GM12864 (cell line): ENCODE measurements around the gene LAMB2.

Experiments used
- DNase-seq: peaks from one replicate; pipeline ENCODE4 v3.0.0-alpha.2; 2011; ENCODE audit warnings: low read depth
- H3K4me3 ChIP-seq: 2 replicates; pipeline ENCODE4 v1.5.1; 2011; ENCODE audit warnings: mild to moderate bottlenecking, low read depth, low read length, control low read depth
- TF ChIP-seq, protein P1 (sequence below): IDR thresholded peaks from 2 replicates; pipeline ENCODE4 v1.5.1; 2011; ENCODE audit warnings: low read depth, mild to moderate bottlenecking, moderate library complexity, low read length, control low read depth, inconsistent platforms; ENCODE audit errors: missing control alignments

LAMB2 gene

DNA sequence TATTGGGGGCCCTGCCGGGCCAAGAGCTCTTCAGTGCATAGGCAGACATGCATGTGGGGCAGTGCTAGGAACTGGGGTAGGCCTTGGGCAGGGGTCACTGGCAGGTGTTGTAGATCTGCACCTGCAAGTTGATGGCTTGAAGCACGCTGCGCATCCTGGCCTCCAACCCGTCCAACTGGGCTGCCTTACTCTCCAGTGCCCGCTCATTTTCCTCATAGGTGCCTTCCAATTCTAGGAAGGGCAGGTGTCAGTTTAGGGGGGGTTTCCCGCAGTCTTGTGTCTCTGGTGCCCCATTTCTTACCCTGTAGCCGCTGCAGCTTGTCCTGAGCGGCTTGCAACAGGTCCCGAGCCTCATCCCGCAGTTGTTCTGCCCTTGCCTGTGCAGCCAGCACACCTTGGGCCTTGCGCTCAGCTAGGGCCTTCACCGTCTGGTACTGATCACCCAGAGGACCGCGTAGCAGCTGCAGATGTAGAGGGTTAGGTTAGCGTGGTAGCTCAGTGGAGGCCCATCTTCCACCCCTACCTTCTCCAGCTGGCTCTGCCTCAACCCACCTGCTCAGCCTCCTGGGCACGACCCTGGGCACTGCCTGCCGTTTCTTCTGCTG is 11.6 kb downstream of the LAMB2 start:
- TF ChIP-seq, protein P1, sequence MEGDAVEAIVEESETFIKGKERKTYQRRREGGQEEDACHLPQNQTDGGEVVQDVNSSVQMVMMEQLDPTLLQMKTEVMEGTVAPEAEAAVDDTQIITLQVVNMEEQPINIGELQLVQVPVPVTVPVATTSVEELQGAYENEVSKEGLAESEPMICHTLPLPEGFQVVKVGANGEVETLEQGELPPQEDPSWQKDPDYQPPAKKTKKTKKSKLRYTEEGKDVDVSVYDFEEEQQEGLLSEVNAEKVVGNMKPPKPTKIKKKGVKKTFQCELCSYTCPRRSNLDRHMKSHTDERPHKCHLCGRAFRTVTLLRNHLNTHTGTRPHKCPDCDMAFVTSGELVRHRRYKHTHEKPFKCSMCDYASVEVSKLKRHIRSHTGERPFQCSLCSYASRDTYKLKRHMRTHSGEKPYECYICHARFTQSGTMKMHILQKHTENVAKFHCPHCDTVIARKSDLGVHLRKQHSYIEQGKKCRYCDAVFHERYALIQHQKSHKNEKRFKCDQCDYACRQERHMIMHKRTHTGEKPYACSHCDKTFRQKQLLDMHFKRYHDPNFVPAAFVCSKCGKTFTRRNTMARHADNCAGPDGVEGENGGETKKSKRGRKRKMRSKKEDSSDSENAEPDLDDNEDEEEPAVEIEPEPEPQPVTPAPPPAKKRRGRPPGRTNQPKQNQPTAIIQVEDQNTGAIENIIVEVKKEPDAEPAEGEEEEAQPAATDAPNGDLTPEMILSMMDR = no peak
- DNase-seq = no peak
- H3K4me3 ChIP-seq = peak overlapping the region; percentile 82

DNA sequence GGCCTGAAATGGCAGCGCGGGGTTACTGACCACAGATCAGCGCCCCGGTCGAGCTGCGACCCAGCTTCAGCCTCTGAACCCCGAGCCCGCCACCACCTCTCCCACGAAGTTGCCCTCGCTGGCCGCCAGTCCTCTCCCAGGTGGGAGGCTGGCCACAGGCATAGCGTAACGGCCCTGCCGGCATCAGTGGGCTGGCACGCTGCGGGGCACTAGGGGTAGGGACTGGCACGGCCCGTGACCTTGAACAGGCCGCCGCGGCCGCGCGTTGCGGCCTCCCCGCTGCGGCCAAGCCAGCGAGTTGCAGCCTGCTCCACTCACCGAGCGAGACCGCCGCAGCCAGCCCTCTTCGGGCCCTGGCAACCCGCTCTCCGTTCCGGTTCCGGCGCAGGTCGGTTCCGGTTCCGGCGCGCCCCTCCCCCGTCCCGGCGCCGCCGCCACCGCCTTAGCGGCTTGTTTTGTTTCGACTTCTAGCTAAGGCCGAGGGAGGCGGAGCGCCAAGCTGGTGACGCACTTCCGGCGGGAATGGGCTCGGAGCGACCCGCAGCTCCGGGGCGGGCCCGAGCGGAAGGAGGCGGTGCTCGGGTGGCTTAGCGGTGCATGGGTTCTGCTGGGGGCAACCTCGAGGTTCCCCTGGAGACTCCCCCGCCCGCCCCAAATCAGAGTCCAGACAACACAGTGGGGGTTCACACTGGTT is 12.3 kb downstream of the LAMB2 start, which contains the start of gene USP19:
TSS of gene USP19 (minus strand) at position 386 of the 694 bp plus-strand sequence. CDS start 1,678 bp downstream, outside the sequence.
- peak; percentile 80 for DNase-seq
- peak within 1 kb of the TSS; percentile 82 for H3K4me3 ChIP-seq
- TF ChIP-seq, protein P1 = no peak

DNA sequence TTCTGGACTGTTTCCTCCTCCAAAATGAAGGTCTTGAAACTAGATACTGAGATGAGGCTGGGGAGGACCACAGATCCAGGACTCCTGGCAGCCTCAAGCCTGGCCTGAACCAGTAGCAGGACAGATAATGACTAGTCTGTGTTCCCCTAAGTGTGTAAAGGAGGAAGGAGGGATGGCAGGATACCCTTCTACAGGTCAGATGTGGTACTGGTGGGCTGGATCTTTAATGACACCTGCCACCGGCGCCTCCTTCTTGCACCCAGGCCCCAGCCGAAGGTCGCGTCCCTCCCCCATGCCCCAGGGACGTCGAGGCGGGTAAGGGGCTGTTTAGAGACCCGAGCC is 12.8 kb downstream of the LAMB2 start:
- DNase-seq = no peak
- TF ChIP-seq, protein P1 = no peak
- H3K4me3 ChIP-seq = peak overlapping the region; percentile 82

DNA sequence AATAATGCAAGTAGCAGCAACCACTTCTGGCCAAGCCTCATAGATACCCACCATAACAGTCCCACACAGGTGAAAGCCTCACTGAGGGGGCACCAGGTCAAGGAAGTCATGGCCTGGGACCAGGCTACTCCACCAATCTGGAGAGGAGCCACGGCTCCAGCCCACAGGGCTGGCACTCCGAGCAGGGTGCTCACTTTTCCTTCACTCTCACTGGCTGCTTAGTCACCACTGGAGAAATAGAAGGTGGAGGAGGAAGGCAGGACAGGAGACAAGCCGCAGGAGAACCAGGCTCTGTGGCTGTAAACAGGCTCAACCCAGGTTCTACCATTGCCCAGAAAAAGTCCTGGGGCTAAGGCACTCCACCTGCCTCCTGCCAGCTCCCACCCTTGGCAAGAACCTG is 13.4 kb downstream of the LAMB2 start:
- H3K4me3 ChIP-seq = peak overlapping the region; percentile 82
- TF ChIP-seq, protein P1 = no peak

DNA sequence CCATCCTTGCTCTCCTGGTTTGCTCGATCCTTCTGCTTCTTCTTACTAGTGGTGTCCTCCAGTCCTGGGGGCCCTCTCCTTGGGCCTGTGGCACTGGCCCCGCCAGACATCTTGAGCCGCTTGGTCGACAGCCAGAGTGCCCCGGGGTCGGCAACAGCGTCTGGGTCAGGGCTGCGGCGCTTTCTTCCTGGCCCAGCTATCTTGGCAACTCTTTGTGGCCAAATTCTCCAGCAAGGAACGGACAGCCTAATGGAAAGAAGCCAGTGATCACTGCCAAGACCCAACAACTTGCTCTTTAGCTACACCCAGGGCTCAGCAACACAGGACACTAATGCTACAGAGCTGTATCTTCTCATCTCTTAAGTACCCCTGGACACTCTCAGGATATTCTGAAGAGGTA is 13.8 kb downstream of the LAMB2 start:
- no peak for DNase-seq
- no peak overlapping the region; the same call in 1 of the 2 replicates for H3K4me3 ChIP-seq
- TF ChIP-seq, protein P1 = no peak

More for the DNA sequence above, 13.4 kb downstream of the LAMB2 start:
- no peak for DNase-seq

DNA sequence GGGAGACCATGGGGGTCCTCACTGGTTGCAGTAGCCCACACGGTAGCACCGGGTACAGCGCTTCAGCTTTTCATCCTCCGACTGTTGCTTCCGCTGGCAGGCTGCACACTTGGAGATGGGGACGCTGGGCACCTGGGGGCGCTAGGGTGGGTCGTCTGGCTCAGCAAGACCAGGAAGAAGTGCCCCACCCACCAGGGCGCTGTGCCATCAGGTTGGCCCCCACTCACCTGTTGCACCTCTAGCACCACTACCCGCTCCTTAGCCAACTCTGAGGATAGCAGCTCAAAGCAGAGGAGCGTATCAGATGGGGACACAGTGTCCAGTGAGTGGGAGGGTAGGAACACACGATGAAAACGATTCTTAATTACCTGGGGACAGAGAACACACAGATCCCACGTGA is 20.6 kb downstream of the LAMB2 start:
- TF ChIP-seq, protein P1 = no peak
- H3K4me3 ChIP-seq = no peak overlapping the region
- no peak for DNase-seq

DNA sequence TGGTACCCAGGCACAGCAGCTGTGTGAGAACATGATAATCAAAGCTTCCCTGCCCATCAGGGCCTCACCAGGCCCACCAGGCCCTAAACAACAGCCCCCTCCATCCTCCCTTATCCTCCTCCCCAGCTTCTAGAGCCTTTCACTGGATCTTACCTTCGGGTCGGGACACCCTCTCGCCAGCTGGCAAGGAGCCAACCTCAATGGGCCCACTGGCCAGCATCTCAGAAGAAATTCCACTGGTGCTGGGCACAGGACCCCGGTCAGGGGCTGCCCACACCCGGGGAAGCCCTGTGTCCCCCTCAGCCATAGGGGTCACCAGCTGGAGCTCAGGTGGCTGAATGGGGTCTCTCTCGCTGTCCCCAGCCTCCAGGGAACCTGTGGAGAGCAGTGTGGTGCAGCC is 21.5 kb downstream of the LAMB2 start:
- DNase-seq = no peak
- H3K4me3 ChIP-seq = no peak overlapping the region
- TF ChIP-seq, protein P1 = no peak
